Choroid plexus epithelial cell (primary cell): ENCODE results near the gene SCN5A.

Source experiments
- DNase-seq: peaks from one replicate; pipeline ENCODE4 v3.0.0-alpha.2; 2010; ENCODE audit warnings: low read depth
- H3K4me3 ChIP-seq: 2 replicates; pipeline ENCODE4 v1.5.1; 2011; ENCODE audit warnings: low read depth, mild to moderate bottlenecking, control low read depth, low read length, moderate library complexity
- CTCF ChIP-seq: conservative IDR thresholded peaks from 2 replicates; pipeline ENCODE4 v1.5.1; 2011; ENCODE audit warnings: low read depth, mild to moderate bottlenecking, control low read depth, inconsistent platforms, low read length, moderate library complexity

The SCN5A gene

GRCh38 chr3:38521391-38521987 is 128.0 kb downstream of the SCN5A start:
- peak; percentile 86 for DNase-seq
- peak; percentile 92 for TF ChIP-seq CTCF
- no peak overlapping the region for H3K4me3 ChIP-seq

- peak; percentile 37 for DNase-seq
These were observed 129.8 kb downstream of the SCN5A start for GRCh38 chr3:38519651-38520050.

GRCh38 chr3:38519000-38519399 is 130.5 kb downstream of the SCN5A start:
- no peak overlapping the region for H3K4me3 ChIP-seq
- no peak for DNase-seq
- TF ChIP-seq CTCF: no peak

More at GRCh38 chr3:38519651-38520050, 129.8 kb downstream of the SCN5A start:
- TF ChIP-seq CTCF: no peak
- H3K4me3 ChIP-seq: no peak overlapping the region

- TF ChIP-seq CTCF: no peak
- H3K4me3 ChIP-seq: no peak overlapping the region
- no peak for DNase-seq
These were observed 132.8 kb downstream of the SCN5A start for GRCh38 chr3:38516669-38517068.

- no peak for TF ChIP-seq CTCF
- H3K4me3 ChIP-seq: no peak overlapping the region
- no peak for DNase-seq
These were observed 134.1 kb downstream of the SCN5A start for GRCh38 chr3:38515367-38515766.

- DNase-seq: no peak
- TF ChIP-seq CTCF: no peak
These were observed 137.9 kb downstream of the SCN5A start for GRCh38 chr3:38511546-38511945.

GRCh38 chr3:38510631-38511030 is 138.9 kb downstream of the SCN5A start:
- no peak overlapping the region for H3K4me3 ChIP-seq
- DNase-seq: no peak
- no peak for TF ChIP-seq CTCF

More at GRCh38 chr3:38511546-38511945, 137.9 kb downstream of the SCN5A start:
- H3K4me3 ChIP-seq: no peak overlapping the region
